ENCODE results near the gene GRIN2C. TPM values are rescaled to one million over a fixed set of nuclear protein-coding genes. Genes with fewer than 3 reads are reported as not detected.
"Not testable (repeated sequence)": the region's sequence is repeated elsewhere in the genome, so short reads cannot be mapped to it uniquely, and the experiment has no call there.

GRIN2C gene
- 1 to 10 TPM in 1 of 12 donors, under 1 TPM in 9, not detected in 2; 0.48 to 1.1 (median 0.87) TPM for polyA plus RNA-seq (ENCODE audit: insufficient read length in 12 of 12)
- long read RNA-seq, donor 1: 0 reads
- long read RNA-seq, donor 2: 0 reads
- long read RNA-seq, donor 3: 0 reads
- long read RNA-seq, donor 4: 0 reads
- long read RNA-seq, donor 5: 0 reads
- long read RNA-seq, donor 6: 0 reads
- long read RNA-seq, donor 7: 0 reads
- long read RNA-seq, donor 8: 0 reads
- long read RNA-seq, donor 9: 0 reads
- long read RNA-seq, donor 10: 0 reads
- long read RNA-seq, donor 11: 0 reads

DNA sequence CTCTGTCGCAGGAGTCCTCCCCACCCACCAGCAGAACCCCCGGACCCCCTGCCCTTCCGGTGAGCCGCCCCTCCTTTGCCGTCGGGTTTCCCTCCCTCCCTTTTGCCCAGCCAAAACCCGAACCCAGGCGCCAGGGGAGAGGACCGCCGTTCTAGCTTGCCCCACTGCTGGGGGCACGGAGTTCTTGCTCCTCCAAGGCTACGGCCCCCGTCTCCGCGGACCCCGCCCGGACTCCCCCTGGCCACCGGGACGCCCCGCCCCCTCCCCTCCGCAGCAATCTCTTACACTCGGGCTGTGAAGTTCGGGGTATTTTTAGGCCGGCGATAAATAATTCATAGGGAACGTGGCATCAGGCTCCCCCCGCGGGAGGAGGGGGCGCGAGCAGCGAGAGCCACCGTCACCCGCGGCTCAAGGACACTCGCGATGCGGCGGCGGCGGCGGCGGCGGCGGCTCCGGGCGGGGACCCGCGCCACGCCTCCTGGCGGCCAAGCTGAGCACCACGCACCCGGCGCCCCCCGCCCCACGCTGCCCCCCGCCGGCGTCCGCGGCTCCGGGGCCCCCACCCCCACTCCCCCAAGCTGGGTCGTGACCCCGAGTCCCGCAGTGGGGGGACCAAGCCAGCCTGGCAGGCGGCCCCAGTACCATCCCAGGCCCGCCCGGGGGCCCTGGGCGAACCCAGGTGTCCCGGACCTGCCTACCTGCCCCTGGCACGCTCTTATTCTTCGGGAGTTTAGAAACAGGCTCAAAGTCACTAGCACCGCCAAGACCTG is at the start of gene GRIN2C:
TSS of gene GRIN2C (minus strand) at position 427 of the 770 bp plus-strand sequence. CDS start 4,793 bp downstream, outside the sequence.
- DNase-seq: no peak

DNA sequence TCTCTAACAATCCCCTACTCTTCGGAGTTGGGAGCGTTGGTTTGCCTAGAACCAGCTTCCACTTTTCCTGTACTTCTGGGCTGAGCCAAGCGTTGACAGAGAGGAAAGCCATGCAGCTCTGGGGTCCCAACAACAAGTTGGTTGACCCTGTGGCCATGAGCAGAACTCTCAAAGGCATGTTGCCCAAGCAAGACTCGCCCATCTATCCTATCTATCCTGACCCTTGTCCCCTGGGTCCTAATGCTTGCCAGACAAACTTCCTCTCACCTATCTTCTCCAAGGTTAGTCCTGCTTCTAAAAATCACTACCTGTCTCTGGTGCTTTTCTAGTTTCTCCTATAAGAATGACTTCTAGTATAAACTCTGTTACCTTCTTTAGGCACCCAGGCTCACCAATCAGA is 49.4 kb upstream of the GRIN2C start:
- DNase-seq: not testable (repeated sequence)

DNA sequence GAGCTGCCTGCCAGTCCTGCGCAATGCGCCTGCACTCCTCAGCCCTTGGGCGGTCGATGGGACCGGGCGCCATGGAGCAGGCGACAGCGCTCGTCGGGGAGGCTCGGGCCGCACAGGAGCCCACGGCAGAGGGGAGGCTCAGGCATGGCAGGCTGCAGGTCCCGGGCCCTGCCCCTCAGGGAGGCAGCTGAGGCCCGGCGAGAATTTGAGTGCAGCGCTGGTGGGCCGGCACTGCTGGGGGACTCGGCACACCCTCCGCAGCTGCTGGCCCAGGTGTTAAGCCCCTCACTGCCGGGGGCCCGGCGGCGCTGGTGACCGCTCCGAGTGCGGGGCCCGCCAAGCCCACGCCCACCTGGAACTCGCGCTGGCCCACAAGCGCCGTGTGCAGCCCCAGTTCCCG is 47.3 kb upstream of the GRIN2C start:
- DNase-seq: no peak

DNA sequence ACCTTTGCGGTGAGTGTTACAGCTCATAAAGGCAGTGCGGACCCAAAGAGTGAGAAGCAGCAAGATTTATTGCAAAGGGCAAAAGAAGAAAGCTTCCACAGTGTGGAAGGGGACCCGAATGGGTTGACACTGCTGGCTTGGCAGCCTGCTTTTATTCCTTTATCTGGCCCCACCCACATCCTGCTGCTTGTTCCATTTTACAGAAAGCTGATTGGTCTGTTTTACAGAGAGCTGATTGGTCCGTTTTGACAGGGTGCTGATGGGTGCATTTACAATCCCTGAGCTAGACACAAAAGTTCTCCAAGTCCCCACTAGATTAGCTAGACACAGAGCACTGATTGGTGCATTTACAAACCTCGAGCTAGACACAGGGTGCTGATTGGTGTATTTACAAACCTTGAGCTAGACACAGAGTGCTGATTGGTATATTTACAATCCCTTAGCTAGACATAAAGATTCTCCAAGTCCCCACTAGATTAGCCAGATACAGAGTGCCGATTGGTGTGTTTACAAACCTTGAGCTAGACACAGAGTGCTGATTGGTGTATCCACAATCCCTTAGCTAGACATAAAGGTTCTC is 46.6 kb upstream of the GRIN2C start:
- not testable (repeated sequence) for DNase-seq

DNA sequence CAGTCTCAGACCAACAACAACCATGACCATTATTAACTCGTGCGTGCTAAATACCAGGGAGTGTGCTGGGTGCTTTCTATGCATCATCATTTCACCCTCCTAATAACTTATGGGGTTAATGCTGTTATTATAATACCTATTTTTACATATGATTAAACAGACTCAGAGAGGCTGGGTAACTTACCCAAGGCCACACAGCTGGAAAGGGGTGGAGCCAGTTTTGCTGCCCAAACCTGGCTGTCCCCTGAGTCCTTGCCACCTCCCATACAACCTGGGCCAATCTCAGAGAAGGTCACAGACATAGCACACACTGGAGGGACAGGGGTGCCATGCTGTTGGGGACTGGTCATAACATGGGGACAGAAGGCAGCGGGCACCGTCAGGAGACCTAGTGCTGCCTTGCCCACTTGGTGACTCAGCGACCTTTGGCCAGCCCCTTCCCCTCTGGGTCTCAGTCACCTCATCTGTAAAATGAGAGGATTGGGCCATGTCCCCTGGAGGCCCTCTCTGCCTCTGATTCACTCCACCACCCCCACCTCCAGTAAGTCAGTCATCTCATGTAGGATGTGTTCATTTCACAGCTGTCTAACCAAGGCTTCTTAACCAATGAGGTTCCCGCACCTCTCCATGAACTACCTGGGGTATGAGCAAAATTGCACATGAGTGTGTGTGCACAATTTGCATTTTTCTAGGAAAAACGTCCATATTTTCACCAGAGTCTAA is 45.2 kb upstream of the GRIN2C start:
- no peak for DNase-seq

DNA sequence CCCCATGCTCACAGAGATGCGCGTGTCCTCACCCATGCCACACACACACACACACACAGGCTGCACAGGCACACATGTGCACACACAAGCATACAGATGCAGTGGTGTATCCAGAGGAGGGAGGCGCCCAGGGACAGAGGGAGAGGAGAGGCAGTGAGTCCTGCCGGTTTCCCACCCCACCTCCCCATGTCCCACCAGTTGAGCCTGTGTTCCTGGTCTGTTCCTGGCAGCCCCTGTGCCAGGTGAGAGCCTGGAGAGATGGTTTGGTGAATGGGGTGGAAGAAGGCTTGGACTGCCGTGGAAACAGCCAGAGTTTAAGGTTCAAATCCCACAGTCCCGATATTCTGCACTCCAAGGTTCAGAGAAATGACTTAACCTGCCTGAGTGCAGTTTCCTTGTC is 44.0 kb upstream of the GRIN2C start:
- DNase-seq: no peak

DNA sequence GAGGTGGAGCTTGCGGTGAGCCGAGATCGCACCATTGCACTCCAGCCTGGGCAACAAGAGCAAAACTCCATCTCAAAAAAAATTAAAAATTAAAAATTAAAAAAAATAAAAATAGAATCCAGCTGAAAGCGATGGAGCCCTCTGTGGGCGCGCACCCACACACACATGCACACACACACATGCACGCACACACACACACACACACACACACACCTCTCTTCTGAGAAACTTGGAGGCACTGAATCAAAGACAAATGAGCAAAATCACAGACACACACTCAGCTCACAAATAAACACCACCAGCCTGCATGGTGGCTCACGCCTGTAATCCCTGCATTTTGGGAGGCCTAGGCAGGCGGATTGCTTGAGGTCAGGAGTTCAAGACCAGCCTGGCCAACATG is 43.3 kb upstream of the GRIN2C start:
- no peak for DNase-seq

DNA sequence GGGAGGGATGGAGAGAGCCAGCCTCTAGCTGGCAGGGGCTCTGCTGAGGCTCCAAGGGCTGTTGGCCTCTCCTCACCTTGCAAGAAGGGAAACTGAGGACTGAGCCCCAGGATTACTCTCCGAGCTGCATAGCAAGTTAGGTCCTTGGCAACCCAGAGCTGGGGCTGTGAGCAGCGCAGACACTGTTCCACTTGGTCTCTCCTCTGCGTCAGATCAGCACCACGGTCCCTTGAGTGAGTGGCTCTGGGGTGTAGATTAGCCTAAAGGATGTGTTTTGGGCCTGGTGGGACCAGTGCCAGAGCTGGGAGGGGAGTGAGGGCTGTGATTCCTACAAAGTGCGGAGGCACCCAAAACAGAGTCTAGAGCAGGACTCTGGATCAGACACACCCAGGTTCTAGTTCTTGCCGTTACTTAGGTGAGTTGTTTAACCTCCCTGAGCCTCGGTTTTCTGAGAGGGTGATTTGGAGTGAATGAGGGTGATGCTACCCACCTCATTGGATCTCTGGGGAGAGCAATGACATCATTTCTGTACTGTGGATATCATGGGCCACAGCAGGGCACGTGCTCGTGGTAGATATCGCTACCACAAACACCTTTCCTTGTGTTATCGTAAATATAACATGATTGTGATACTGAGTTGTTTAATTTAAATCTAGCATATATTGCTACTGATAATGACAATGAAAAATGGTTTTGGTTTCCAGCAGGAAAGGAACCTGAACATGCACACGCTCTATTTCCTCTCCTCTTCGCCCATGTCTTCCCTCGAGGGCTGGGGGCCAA is 41.9 kb upstream of the GRIN2C start:
- DNase-seq: no peak

DNA sequence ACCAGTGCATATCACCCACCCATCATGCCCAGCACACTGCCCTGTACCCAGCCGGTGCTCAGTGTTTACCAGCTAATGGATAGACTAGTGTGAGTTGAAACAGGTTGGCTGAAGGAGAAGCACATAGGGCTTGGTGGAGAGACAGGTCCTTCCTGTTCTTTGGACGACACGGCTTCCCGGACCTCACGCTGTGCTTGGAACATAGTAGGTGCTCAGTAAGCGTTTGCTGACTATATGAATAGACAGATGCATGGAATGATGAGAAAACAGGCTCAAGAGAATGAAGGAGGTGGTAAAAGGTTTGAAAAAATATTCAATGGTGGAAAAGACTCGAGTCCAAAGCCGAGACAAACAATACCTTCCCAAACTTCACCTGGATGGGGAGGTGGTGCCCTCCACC is 40.5 kb upstream of the GRIN2C start:
- DNase-seq: no peak

DNA sequence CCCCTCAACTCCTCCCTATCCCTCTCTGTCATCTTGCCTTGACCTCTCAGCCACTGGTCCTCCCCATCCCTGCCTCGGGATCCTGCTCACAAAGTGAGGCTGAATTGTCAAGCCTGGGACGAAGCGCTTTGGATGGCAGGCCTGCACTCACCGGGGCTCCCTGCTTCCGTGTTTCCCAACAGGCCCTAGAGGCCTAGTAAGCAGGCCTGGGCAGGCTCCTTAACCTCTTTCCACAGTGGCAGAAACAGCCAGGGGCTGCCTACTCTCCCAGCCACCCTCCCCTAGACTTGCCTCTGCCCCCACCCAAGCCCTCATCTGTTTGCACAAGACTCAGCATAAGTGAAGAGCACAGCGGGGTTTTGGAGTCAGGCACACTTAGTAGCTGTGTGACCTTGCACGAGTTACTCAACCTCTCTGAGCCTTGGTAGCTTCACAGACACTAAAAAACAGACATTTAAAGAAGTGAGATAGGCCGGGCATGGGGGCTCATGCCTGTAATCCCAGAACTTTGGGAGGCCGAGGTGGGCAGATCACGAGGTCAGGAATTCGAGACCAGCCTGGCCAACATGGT is 38.8 kb upstream of the GRIN2C start:
- no peak for DNase-seq

DNA sequence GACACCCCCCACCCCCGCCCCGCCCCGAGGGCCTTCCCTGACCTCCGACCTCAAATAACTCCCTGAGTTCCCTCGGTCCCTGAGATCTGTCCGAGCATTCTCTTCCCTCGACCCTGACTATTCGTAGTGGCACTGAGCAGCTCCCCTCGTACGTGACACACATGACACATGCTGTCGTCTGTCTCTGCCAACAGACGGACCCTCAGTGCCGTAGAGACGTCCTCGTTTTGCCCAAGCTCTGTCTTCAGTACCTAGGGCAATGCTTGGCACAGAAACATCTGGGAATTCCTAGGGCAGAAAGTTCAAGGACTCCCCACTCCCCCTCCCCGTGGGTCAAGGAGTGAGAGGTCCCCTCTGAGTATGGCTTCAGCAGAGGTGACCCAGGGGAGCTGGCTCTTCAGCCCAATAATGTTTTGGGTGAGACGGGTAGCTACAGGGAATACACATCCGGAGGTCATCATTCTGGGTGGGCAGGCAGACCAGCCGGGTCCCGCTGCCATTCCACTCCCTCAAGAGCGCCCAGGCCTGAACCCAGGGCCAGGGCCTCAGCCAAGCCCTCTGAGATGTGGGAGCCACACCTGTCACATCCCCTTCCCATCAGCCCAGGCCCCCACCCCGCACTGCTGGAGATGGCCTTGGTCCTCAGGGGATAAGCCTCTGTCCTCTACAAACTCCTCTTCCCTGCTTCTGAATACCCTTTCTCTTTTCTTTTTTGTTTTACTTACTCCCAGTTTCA is 34.4 kb upstream of the GRIN2C start:
- no peak for DNase-seq

DNA sequence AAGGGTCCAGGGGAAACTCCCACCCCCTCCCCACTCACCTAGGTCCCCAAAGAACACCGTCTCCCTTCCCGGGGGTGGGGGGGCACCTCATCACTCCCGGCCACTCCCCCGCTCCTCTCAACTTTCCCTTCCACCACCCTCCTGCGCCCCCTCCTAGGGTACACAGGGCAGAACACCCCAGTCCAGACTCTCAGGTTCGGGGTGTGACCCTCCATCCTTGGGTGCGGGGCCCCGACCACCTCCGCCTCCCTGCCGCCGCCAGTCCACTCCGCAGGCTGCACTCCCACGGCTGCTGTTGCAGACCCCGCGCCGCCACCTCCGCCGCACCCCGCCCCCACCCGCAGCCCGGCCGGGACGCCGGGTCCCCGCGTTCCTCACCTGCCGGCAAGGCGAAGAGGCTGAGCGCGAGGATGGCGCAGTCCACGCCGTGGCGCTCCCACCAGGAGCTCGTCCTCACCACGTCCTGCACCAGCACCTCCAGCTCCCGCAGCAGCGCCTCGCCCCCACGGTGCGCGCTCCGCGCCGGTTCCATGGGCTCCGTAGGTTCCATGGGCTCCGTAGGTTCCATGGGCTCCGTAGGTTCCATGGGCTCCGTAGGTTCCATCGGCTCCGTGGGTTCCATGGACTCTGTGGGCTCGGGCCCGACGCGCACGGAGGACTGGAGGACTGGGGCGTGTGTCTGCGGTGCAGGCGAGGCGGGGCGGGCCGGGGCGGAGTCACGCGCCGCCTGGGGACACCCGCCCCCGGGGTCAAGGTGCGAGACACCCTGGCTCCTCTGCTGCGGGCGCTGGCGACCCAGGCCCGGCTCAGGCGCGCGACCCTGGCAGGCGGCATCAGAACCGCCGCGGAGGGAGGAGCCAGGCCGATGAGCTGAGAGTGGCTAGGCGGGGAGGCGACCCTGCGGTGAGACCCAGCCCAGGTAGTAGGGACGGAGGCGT is 33.6 kb upstream of the GRIN2C start, which contains the start of gene FADS6:
TSS of gene FADS6 (minus strand) at position 660 of the 938 bp plus-strand sequence. CDS start at position 622, 38 bp downstream.
- DNase-seq: no peak

DNA sequence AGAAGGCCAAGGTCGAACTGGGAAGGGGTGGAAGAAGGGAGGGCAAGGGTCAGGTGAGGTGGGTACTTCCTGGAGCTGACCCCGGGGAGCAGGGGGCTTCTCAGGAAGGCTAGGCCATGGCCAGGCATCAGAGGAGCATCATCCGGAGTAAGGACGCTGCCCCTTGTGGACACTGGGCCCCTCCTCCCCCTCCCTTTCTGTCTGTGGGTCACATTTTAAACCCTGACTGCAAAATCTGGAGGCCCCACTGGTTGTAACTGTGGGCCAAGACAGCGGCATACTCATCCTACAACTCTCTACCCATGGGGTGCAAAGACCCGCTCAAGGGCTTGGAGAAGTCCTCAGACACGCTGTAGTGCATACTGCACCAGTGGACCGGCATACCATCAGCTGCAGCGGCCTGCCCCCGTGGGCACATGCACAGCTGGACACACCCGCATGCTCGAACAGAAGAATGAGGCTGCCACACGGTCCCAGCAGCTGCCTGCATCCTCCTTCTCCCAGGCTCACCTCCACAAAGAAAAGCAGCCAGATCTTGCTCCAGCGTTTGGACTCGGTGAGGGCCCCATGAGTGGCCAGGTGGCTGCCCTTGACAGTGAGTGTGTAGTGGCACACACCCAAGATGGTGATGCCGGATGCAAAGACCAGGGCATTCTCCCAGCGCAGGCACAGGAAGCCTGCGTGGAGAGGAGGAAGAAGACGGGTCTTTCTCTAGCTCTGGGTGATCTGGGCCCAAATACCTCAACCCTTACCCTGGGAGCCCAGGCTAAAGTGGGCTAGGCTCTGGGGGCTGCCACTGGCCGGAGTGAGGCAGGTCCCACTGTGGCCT is 32.5 kb upstream of the GRIN2C start:
- no peak for DNase-seq

DNA sequence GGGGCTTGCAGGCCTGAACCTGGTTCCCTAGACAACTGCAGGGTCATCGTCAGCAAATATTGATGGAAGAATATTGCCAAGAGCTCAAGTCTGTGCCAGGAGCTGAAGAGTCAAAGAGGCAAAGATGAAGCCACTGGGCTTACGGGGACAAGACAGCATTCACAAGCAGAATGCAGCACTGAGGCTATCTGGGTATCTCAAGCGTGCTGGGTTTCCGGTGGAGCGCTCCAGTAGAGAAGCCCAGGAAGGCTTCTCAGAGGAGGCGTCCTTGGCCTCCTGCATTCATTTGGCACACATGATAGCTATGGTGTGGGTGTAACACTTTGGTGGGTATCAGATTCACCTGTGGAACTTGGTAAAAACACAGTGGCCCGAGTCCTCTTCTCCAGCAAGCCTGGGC is 30.9 kb upstream of the GRIN2C start:
- DNase-seq: no peak

DNA sequence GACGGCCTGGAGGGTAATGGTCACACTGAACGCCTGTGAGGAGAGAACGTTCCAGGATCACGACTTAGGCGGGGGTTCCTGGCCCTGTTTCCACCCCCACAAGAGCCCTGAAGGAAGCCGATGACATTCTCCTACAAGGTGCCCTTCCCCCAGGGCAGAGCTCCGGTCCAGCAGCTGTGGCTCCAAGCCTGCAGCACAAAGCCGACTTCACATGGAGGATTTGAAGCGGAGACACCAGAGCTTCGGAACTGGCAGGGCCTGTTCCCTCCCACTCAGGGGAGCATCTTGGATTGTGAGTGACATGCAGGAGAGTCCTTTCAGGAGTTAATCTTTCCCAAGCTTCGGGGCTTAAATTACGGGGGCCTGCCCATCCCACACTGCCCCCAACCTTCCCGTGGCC is 28.8 kb upstream of the GRIN2C start:
- DNase-seq: no peak

DNA sequence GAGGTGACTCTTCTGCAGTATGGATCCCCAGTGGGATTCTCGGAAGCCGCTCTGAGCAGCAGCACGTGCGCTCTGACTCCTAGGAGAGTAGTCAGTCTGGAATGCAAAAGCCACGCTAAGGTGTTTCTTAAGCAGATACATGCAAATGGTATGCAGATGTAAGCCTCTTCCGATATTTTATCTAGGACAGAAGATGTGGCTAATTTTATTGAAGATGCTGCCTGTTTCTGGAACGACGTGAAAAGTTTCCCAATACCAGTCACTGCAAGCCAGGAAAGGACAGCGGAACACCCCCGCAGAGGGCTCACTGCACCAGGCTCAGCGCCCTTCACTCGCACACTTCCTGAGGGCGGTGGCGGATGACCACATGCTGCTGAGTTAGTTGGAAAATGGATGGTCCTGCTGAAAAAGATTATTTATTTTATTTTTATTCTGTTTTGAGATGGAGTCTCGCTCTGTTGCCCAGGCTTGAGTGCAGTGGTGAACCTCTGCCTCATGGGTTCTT is 23.6 kb upstream of the GRIN2C start:
- DNase-seq: no peak

DNA sequence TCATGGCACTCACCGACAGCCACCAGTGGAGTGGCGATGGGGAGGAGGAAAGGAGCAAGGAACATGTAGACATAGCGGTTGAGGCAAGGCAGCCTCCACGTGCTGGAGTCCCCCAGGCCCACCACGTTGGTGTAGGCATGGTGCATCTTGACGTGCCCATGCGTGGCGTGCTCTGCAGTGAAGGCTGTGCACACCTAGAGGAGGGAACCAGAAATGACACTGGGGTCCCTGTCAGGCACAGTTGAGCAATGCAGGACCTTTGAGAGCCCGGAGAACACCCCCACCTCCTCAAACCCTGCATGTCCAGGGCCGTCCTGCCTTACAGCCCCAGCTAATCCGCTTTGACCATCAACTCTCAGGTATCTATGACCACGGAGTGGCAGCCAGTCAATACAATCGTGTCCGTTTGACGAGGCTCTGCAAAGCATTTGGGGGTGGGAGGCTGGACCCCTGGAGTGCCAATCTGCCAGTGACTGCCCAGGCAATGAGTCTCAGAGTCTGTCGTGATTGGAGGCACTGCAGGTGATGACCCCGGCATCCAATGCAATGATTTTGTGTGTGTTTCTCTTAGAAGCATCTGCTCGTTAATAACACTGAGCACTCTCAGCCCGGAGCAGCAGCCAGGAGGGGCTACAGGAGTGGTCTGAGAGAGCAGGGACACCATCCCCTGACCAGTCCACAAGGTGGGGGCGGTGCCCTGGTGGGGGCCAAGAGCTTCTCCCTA is 23.0 kb upstream of the GRIN2C start:
- no peak for DNase-seq

Data from muscle of arm (tissue), 14 donors.